Psoas muscle (tissue), 8 donors: Measurements from ENCODE around the gene APBB1IP. TPM values are rescaled to one million over a fixed set of nuclear protein-coding genes. Genes with fewer than 3 reads are reported as not detected.

Source experiments
- ATAC-seq, 4 donors: fragments of 200-7000 bp; cut with Tn5 transposase; one replicate each; pipeline ENCODE4 v1.9.1; 2020; ENCODE audit warnings: moderate library complexity in 3 of 4, mild to moderate bottlenecking in 2 of 4
- DNase-seq, 2 donors: peaks; one replicate each; pipeline ENCODE4 v3.0.0-alpha.2; 2020
- H3K27ac ChIP-seq: fragments of 200-600 bp; one replicate; pipeline ENCODE4 v1.8.0; 2022
- H3K27me3 ChIP-seq, 3 donors: fragments of 200-600 bp in 1 of 3; one replicate each; pipeline versions ENCODE4 v1.6.1 to v1.8.0; 2013 to 2022; ENCODE audit warnings: low read length in 2 of 3, mild to moderate bottlenecking in 2 of 3, moderate library complexity in 1 of 3; ENCODE audit not compliant: insufficient read depth in 3 of 3
- H3K36me3 ChIP-seq, 2 donors: fragments of 200-600 bp in 1 of 2; one replicate each; pipeline versions ENCODE4 v1.6.1 to v1.8.0; 2013 to 2022; ENCODE audit warnings: low read depth in 1 of 2, mild to moderate bottlenecking in 1 of 2, moderate library complexity in 1 of 2; ENCODE audit not compliant: insufficient read depth in 1 of 2
- H3K4me1 ChIP-seq: fragments of 200-600 bp; one replicate; pipeline ENCODE4 v1.8.0; 2022
- H3K4me3 ChIP-seq: fragments of 200-600 bp; one replicate; pipeline ENCODE4 v1.8.0; 2022; ENCODE audit warnings: mild to moderate bottlenecking
- H3K9me3 ChIP-seq: fragments of 200-600 bp; one replicate; pipeline ENCODE4 v1.8.0; 2022
- CTCF ChIP-seq: fragments of 200-600 bp; IDR thresholded peaks from one replicate; pipeline ENCODE4 v1.8.0; 2022; ENCODE audit warnings: antibody characterized with exemption
- WGBS, 3 donors: extraction: QIAGEN DNeasy Blood & Tissue Kit; methylation state at CpG; one replicate each; pipeline versions ENCODE4 v1.1.6 to v1.1.7; 2013; 5-methylcytosine and 5-hydroxymethylcytosine counted together
- intact Hi-C, 2 donors: fragments of 100-400 bp; cut with DNase I; formaldehyde crosslinking; loops; one replicate each; pipeline versions ENCODE4 v1.11.0 to v1.14.2; 2022
- polyA plus RNA-seq, 3 donors: library from polyadenylated mRNA; stranded (reverse); fragments of 200-250 nt; gene quantifications; one replicate each; pipeline ENCODE4 v1.2.3, GENCODE V29; 2013
- total RNA-seq, 4 donors: library from RNA; stranded (reverse); fragmentation: NEBNext Ultra II Directional in 2 of 4; extraction: Animal tissue kit (Norgen Biotek cat#: 25700) in 2 of 4; gene quantifications; one replicate each; pipeline versions ENCODE4 v1.2.1 to v1.2.4, GENCODE V29; 2021 to 2023
- donor health status: healthy with polysubstance abuse.
- donor health status: DM: no; HTN: no; CAD: no; lungs with moderate emphysema.
- donor health status: Bipolar disorder and iron deficiency.
- donor health status: healthy.
- donor health status: DM: yes; HTN: yes; CAD: no.
- donor health status: DM: no; HTN: no; CAD: no.
- donor health status: DM: no; HTN: no; CAD: no.
- donor health status: DM: yes; HTN: yes; CAD: no.

The APBB1IP gene
- total and polyA plus RNA-seq, 7 donors, result 0.25 to 2.8 (median 0.86) TPM

GRCh38 chr10:26417136-26417535 lies 21.0 kb upstream of the APBB1IP start:
- Histone ChIP-seq H3K9me3 (no peaks in the 10 kb centered on the region), H3K27me3 (no peaks in the 10 kb centered on the region), H3K4me1 (no peaks in the 10 kb centered on the region), H3K4me3 (no peak overlapping the region), H3K36me3 (no peaks in the 10 kb centered on the region), H3K27ac (no peak overlapping the region)
- intact Hi-C loops, result no loop called here
- TF ChIP-seq CTCF, result no peak
- WGBS, 3 donors, result 58 to 68% (median 60%) methylated on average over 3 of the region's 3 CpGs
- no peak for DNase-seq
- no peak for ATAC-seq

GRCh38 chr10:26422977-26423376 lies 15.2 kb upstream of the APBB1IP start:
- 68 to 71% (median 69%) methylated on average over 3 of the region's 3 CpGs for whole genome bisulfite sequencing, 3 donors
- TF ChIP-seq CTCF, result no peak
- intact Hi-C loops, result no loop called here

GRCh38 chr10:26423722-26424121 lies 14.4 kb upstream of the APBB1IP start:
- no peaks in the 10 kb centered on the region for H3K27me3 ChIP-seq
- H3K27ac ChIP-seq, result no peak overlapping the region
- H3K4me3 ChIP-seq, result no peak overlapping the region
- H3K9me3 ChIP-seq, result no peaks in the 10 kb centered on the region
- DNase-seq, result no peak
- no peaks in the 10 kb centered on the region for H3K4me1 ChIP-seq
- TF ChIP-seq CTCF, result no peak
- no peaks in the 10 kb centered on the region for H3K36me3 ChIP-seq
- WGBS, 3 donors, result 82 to 87% (median 85%) methylated on average over 3 of the region's 3 CpGs
- ATAC-seq, result no peak
- intact Hi-C loops, result no loop called here

More at GRCh38 chr10:26422977-26423376, 15.2 kb upstream of the APBB1IP start:
- H3K27ac ChIP-seq, result no peak overlapping the region
- no peaks in the 10 kb centered on the region for H3K9me3 ChIP-seq
- no peaks in the 10 kb centered on the region for H3K27me3 ChIP-seq
- H3K36me3 ChIP-seq, result no peaks in the 10 kb centered on the region
- ATAC-seq, result no peak
- H3K4me3 ChIP-seq, result no peak overlapping the region
- no peak for DNase-seq
- no peaks in the 10 kb centered on the region for H3K4me1 ChIP-seq

- ATAC-seq (no peak), DNase-seq (no peak)
- WGBS, 3 donors, result 60 to 70% (median 62%) methylated on average over 4 of the region's 4 CpGs
- intact Hi-C loops, result no loop called here
- TF ChIP-seq CTCF, result no peak
- no peak overlapping the region for H3K27ac ChIP-seq
- no peaks in the 10 kb centered on the region for H3K27me3 ChIP-seq
- H3K4me1 ChIP-seq, result no peaks in the 10 kb centered on the region
- H3K4me3 ChIP-seq, result no peak overlapping the region
- no peaks in the 10 kb centered on the region for H3K36me3 ChIP-seq
- H3K9me3 ChIP-seq, result no peaks in the 10 kb centered on the region
These were observed 7.4 kb upstream of the APBB1IP start for GRCh38 chr10:26430641-26431163.

DNA sequence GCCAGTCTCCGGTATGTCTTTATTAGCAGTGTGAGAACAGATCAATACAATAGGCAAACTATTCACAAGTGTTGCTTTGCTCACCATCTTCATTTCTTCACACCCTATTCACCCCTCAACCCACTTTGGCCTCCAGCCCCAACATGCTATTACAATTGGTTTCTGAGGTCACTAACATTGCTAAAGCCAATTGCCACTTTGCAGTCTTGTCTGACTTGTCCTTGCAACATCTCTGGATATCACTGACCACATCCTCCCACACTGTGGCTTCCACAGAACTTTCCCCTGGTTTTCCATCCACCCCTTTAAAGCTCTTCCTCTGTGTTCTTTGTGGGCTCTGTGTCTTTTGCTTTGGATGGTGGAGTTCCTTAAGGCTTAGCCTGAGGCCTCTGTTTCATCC lies 5.2 kb upstream of the APBB1IP start:
- no peak overlapping the region for H3K27ac ChIP-seq
- no peaks in the 10 kb centered on the region for H3K36me3 ChIP-seq
- H3K9me3 ChIP-seq, result no peaks in the 10 kb centered on the region
- intact Hi-C loops, result no loop called here
- H3K27me3 ChIP-seq, result peaks cover 2 to 7% (median 2%) of the 10 kb centered on the region in 3 donors
- no peak overlapping the region for H3K4me3 ChIP-seq
- DNase-seq (no peak), ATAC-seq (no peak)
- H3K4me1 ChIP-seq, result no peaks in the 10 kb centered on the region
- TF ChIP-seq CTCF, result no peak
- 83 to 91% (median 89%) methylated on average over 1 of the region's 1 CpG for WGBS, 3 donors
